Mucosa of descending colon (tissue), 3 donors: ENCODE results near the gene RAB29. TPM values are rescaled to one million over a fixed set of nuclear protein-coding genes. Genes with fewer than 3 reads are reported as not detected.
"Not testable (repeated sequence)": the region's sequence is repeated elsewhere in the genome, so short reads cannot be mapped to it uniquely, and the experiment has no call there.

ENCODE experiments used
- ATAC-seq: fragments of 200-7000 bp; cut with Tn5 transposase; one replicate; pipeline ENCODE4 v1.9.1; 2020; ENCODE audit warnings: mild to moderate bottlenecking, moderate library complexity
- DNase-seq, 3 donors: peaks; one replicate each; pipeline ENCODE4 v3.0.0-alpha.2; 2020
- H3K36me3 ChIP-seq: fragments of 200-600 bp; one replicate; pipeline ENCODE4 v1.8.0; 2021; ENCODE audit warnings: low read depth, mild to moderate bottlenecking
- H3K4me1 ChIP-seq: fragments of 200-600 bp; one replicate; pipeline ENCODE4 v1.8.0; 2021; ENCODE audit warnings: low read depth, mild to moderate bottlenecking
- H3K4me3 ChIP-seq: fragments of 200-600 bp; one replicate; pipeline ENCODE4 v1.8.0; 2021; ENCODE audit warnings: mild to moderate bottlenecking
- H3K9me3 ChIP-seq: fragments of 200-600 bp; one replicate; pipeline ENCODE4 v1.8.0; 2021; ENCODE audit warnings: mild to moderate bottlenecking
- CTCF ChIP-seq: fragments of 200-600 bp; IDR thresholded peaks from one replicate; pipeline ENCODE4 v1.8.0; 2022; ENCODE audit warnings: antibody characterized with exemption, mild to moderate bottlenecking
- intact Hi-C, 2 donors: fragments of 100-400 bp; cut with DNase I in 1 of 2; cut with micrococcal nuclease in 1 of 2; formaldehyde crosslinking; loops; one replicate each; pipeline versions ENCODE4 v1.11.0 to v1.11.1; 2022; cut with DNase I, micrococcal nuclease
- total RNA-seq, 3 donors: library from RNA; stranded (reverse); fragmentation: NEBNext Ultra II Directional in 2 of 3; extraction: Animal tissue kit (Norgen Biotek cat#: 25700) in 2 of 3; gene quantifications; one replicate each; pipeline versions ENCODE4 v1.2.1 to v1.2.4, GENCODE V29; 2021 to 2023
- donor health status: DM: no; HTN: no; CAD: no; lungs with moderate emphysema.
- donor health status: DM: no; HTN: no; CAD: no.
- donor health status: DM: no; HTN: yes; CAD: no.

Gene RAB29
- total RNA-seq, 3 donors from 2014 or later: 4.7 to 27.5 (median 7.8) TPM

- intact Hi-C loops: no loop called here
- DNase-seq (no peak), ATAC-seq (no peak)
- Histone ChIP-seq H3K9me3 (no peaks in the 10 kb centered on the region), H3K4me1 (no peaks in the 10 kb centered on the region), H3K4me3 (no peak overlapping the region), H3K36me3 (no peaks in the 10 kb centered on the region)
- no peak for TF ChIP-seq CTCF
Measured at GRCh38 chr1:205725514-205725913, 49.8 kb downstream of the RAB29 start.

- DNase-seq, H3K4me1 ChIP-seq, H3K36me3 ChIP-seq, intact Hi-C loops, ATAC-seq, H3K4me3 ChIP-seq, H3K9me3 ChIP-seq: not testable (repeated sequence)
Measured at GRCh38 chr1:205720740-205721139, 54.5 kb downstream of the RAB29 start.

GRCh38 chr1:205719762-205720161 is 55.5 kb downstream of the RAB29 start:
- peaks cover 7% of the 10 kb centered on the region for H3K4me1 ChIP-seq
- no peak for ATAC-seq
- no peak for DNase-seq
- intact Hi-C loops: no loop called here
- H3K9me3 ChIP-seq: no peaks in the 10 kb centered on the region
- H3K4me3 ChIP-seq: no peak overlapping the region
- H3K36me3 ChIP-seq: no peaks in the 10 kb centered on the region
- no peak for TF ChIP-seq CTCF

GRCh38 chr1:205719015-205719414 is 56.3 kb downstream of the RAB29 start:
- intact Hi-C loops: no loop called here

More at GRCh38 chr1:205719015-205719414, 56.3 kb downstream of the RAB29 start:
- DNase-seq (no peak), ATAC-seq (no peak)
- H3K4me1 ChIP-seq: peaks cover 7% of the 10 kb centered on the region
- no peak for TF ChIP-seq CTCF
- H3K9me3 ChIP-seq: no peaks in the 10 kb centered on the region
- no peak overlapping the region for H3K4me3 ChIP-seq
- H3K36me3 ChIP-seq: no peaks in the 10 kb centered on the region

Other genes starting within 250 kb of the RAB29 start
- 10 to 100 TPM; 43.1 to 60.6 (median 47.6) TPM for gene ELK4, start 143.5 kb downstream of the RAB29 start, total RNA-seq
- 10 to 100 TPM; 13.7 to 19.0 (median 18.8) TPM for gene SLC45A3, start 95.0 kb downstream of the RAB29 start, total RNA-seq
- gene NUCKS1, start 25.3 kb downstream of the RAB29 start, total RNA-seq: 100 to 1,000 TPM in 2 of 3 donors, 10 to 100 TPM in 1; 52.7 to 140 (median 103) TPM
- gene SLC41A1, start 37.7 kb upstream of the RAB29 start, total RNA-seq: 10 to 100 TPM in 1 of 3 donors, 1 to 10 TPM in 2; 2.1 to 25.0 (median 4.9) TPM
- gene PM20D1, start 74.7 kb upstream of the RAB29 start, total RNA-seq: under 1 TPM in 1 of 3 donors, not detected in 2; 0.19 TPM
- gene SLC26A9, start 168.0 kb upstream of the RAB29 start, total RNA-seq: not detected
- 1 to 10 TPM in 1 of 3 donors, under 1 TPM in 2; 0.69 to 1.3 (median 0.76) TPM for gene RAB7B, start 227.9 kb upstream of the RAB29 start, total RNA-seq
- 10 to 100 TPM in 2 of 3 donors, 1 to 10 TPM in 1; 6.5 to 26.1 (median 17.7) TPM for gene CTSE, start 248.4 kb upstream of the RAB29 start, total RNA-seq